KMS-11 (cell line): ENCODE results near the gene DMD.

Experiments used
- H2AFZ ChIP-seq: fragments of 200-600 bp; sonication (generic); 2 replicates; pipeline ENCODE4 v1.6.1; 2016; ENCODE audit warnings: antibody characterized with exemption, mixed run types, low read depth
- H3K27ac ChIP-seq: fragments of 200-600 bp; sonication (generic); 2 replicates; pipeline ENCODE4 v1.6.1; 2016; ENCODE audit warnings: mild to moderate bottlenecking, mixed run types
- H3K27me3 ChIP-seq: fragments of 200-600 bp; sonication (generic); 2 replicates; pipeline ENCODE4 v1.6.1; 2017; ENCODE audit warnings: mild to moderate bottlenecking, low read depth, mixed run types, moderate library complexity; ENCODE audit not compliant: insufficient read depth
- H3K36me3 ChIP-seq: fragments of 200-600 bp; sonication (generic); 2 replicates; pipeline ENCODE4 v1.6.1; 2017; ENCODE audit warnings: mild to moderate bottlenecking, mixed run types; ENCODE audit not compliant: insufficient read depth
- H3K4me1 ChIP-seq: fragments of 200-600 bp; sonication (generic); 2 replicates; pipeline ENCODE4 v1.6.1; 2016; ENCODE audit warnings: mild to moderate bottlenecking, low read depth, mixed run types; ENCODE audit not compliant: poor library complexity, severe bottlenecking
- H3K4me2 ChIP-seq: fragments of 200-600 bp; sonication (generic); 2 replicates; pipeline ENCODE4 v1.7.0; 2016; ENCODE audit warnings: mild to moderate bottlenecking, mixed run types
- H3K4me3 ChIP-seq: fragments of 200-600 bp; sonication (generic); IDR thresholded peaks from 2 replicates; pipeline ENCODE4 v1.6.1; 2017; ENCODE audit warnings: low read depth, low read length, mixed read lengths; ENCODE audit not compliant: insufficient read depth
- H3K79me2 ChIP-seq: fragments of 200-600 bp; sonication (generic); 2 replicates; pipeline ENCODE4 v1.6.1; 2016; ENCODE audit warnings: low read depth, mixed run types; ENCODE audit not compliant: insufficient read depth
- H3K9ac ChIP-seq: fragments of 200-600 bp; sonication (generic); 2 replicates; pipeline ENCODE4 v1.6.1; 2016; ENCODE audit warnings: mild to moderate bottlenecking, mixed run types
- H4K20me1 ChIP-seq: fragments of 200-600 bp; sonication (generic); 2 replicates; pipeline ENCODE4 v1.6.1; 2016; ENCODE audit warnings: mild to moderate bottlenecking, mixed run types; ENCODE audit not compliant: insufficient read depth
- CTCF ChIP-seq: fragments of 200-600 bp; sonication (generic); conservative IDR thresholded peaks from 2 replicates; pipeline ENCODE4 v1.6.1; 2017; ENCODE audit warnings: low read depth, mild to moderate bottlenecking, antibody characterized with exemption, low read length, moderate library complexity, mixed read lengths

Gene DMD

GRCh38 chrX:32873786-32874185 is 337.6 kb downstream of the DMD start:
- no peaks in the 10 kb centered on the region for H3K79me2 ChIP-seq
- no peaks in the 10 kb centered on the region for H3K4me1 ChIP-seq
- no peak overlapping the region for H3K27ac ChIP-seq
- no peak overlapping the region for H2AFZ ChIP-seq
- no peak for TF ChIP-seq CTCF
- no peak overlapping the region for H3K9ac ChIP-seq
- H3K4me3 ChIP-seq, result no peak overlapping the region
- no peaks in the 10 kb centered on the region for H3K27me3 ChIP-seq
- no peaks in the 10 kb centered on the region for H4K20me1 ChIP-seq
- no peaks in the 10 kb centered on the region for H3K36me3 ChIP-seq
- H3K4me2 ChIP-seq, result no peak overlapping the region

- no peak for TF ChIP-seq CTCF
- Histone ChIP-seq H3K9ac (no peak overlapping the region), H3K27me3 (no peaks in the 10 kb centered on the region), H3K79me2 (no peaks in the 10 kb centered on the region), H2AFZ (no peak overlapping the region), H3K36me3 (no peaks in the 10 kb centered on the region), H3K27ac (no peak overlapping the region), H3K4me3 (no peak overlapping the region), H3K4me2 (no peak overlapping the region), H3K4me1 (no peaks in the 10 kb centered on the region), H4K20me1 (no peaks in the 10 kb centered on the region)
Measured at GRCh38 chrX:32871636-32872035, 339.7 kb downstream of the DMD start.

GRCh38 chrX:32868524-32868895 is 342.8 kb downstream of the DMD start:
- no peaks in the 10 kb centered on the region for H3K4me1 ChIP-seq
- TF ChIP-seq CTCF, result no peak
- no peaks in the 10 kb centered on the region for H3K36me3 ChIP-seq
- no peak overlapping the region for H3K9ac ChIP-seq
- H3K4me2 ChIP-seq, result no peak overlapping the region
- H3K4me3 ChIP-seq, result no peak overlapping the region
- H3K79me2 ChIP-seq, result no peaks in the 10 kb centered on the region
- H4K20me1 ChIP-seq, result no peaks in the 10 kb centered on the region
- H3K27me3 ChIP-seq, result no peaks in the 10 kb centered on the region
- H3K27ac ChIP-seq, result no peak overlapping the region
- no peak overlapping the region for H2AFZ ChIP-seq

- no peaks in the 10 kb centered on the region for H4K20me1 ChIP-seq
- TF ChIP-seq CTCF, result no peak
- no peak overlapping the region for H3K4me3 ChIP-seq
- no peak overlapping the region for H3K9ac ChIP-seq
- no peak overlapping the region for H3K4me2 ChIP-seq
- H3K79me2 ChIP-seq, result no peaks in the 10 kb centered on the region
- H3K27ac ChIP-seq, result no peak overlapping the region
- H3K36me3 ChIP-seq, result no peaks in the 10 kb centered on the region
- no peaks in the 10 kb centered on the region for H3K27me3 ChIP-seq
- H3K4me1 ChIP-seq, result no peaks in the 10 kb centered on the region
- H2AFZ ChIP-seq, result no peak overlapping the region
Measured at GRCh38 chrX:32867781-32868523, 343.4 kb downstream of the DMD start.
